GM23338 (cell line): ENCODE results near the gene MYO9A.

Source experiments
- CREB1 ChIP-seq: fragments of 250-450 bp; sonication (Bioruptor Pico); IDR thresholded peaks from 2 replicates; pipeline ENCODE4 v1.5.0; 2020; ENCODE audit warnings: low read depth, mild to moderate bottlenecking, moderate library complexity
- CTCF ChIP-seq, 2 experiments: fragments of 200-600 bp in 1 of 2; sonication (generic) in 1 of 2; conservative IDR thresholded peaks; 2 replicates each; pipeline versions ENCODE4 v1.5.1 to v1.6.1; 2016 to 2017; ENCODE audit warnings: antibody characterized with exemption in 2 of 2, low read depth in 2 of 2, mild to moderate bottlenecking in 2 of 2, moderate library complexity in 1 of 2
- ETS1 ChIP-seq: IDR thresholded peaks from 2 replicates; pipeline ENCODE4 v1.6.1; 2016; ENCODE audit warnings: antibody characterized with exemption
- EZH2 ChIP-seq: fragments of 200-600 bp; sonication (generic); IDR thresholded peaks from one replicate; pipeline ENCODE4 v1.8.0; 2017; ENCODE audit warnings: antibody characterized with exemption, mild to moderate bottlenecking, low read depth; ENCODE audit not compliant: unreplicated experiment
- EZH2phosphoT487 ChIP-seq: fragments of 200-600 bp; sonication (generic); IDR thresholded peaks from one replicate; pipeline ENCODE4 v1.8.1; 2018; ENCODE audit warnings: antibody characterized with exemption; ENCODE audit not compliant: unreplicated experiment
- JUNB ChIP-seq: IDR thresholded peaks from one replicate; pipeline ENCODE4 v1.6.1; 2016; ENCODE audit warnings: antibody characterized with exemption; ENCODE audit not compliant: unreplicated experiment
- POLR2AphosphoS5 ChIP-seq: IDR thresholded peaks from 2 replicates; pipeline ENCODE4 v1.6.1; 2016; ENCODE audit warnings: antibody characterized with exemption, low read depth

DNA sequence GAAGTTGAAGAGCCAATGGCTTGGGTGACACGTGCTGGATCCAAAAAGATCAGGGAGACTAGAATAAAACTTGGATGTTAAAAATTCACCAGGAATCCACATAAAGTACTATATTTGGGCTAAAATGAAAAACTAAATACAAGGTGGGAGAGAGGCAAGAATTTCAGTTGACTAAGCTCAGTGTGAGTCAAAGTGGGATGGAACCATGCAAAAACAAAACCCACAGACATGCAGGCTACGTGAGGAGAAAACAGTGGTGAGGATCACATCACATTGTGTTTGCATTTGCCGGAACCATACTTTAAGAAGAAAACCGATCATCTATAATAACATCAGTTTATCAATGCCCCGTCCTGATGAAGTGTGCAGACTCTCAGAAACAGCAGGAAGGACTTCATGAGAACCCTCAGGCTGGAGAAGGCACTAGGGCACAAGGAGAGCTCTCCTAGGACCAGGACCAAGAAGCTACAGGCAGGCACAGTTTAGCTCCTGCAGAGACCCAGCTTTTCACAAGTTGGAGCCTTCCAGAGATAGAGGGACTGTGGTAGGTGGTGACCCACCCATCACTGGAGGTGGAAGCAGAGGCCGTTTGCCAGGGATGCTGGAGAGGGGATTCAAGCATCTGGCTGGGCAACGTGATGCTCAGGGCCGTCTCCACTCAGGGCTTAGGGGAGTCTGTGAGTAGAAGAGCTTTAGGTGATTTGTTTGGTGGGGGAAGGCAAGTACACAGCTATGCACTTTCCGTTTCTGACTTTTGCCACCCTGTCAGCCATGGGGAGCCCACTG, 336.6 kb downstream of the MYO9A start:
- TF ChIP-seq POLR2AphosphoS5 = no peak
- TF ChIP-seq CTCF (conservative IDR thresholded peaks at IDR 0.05; ENCODE audit: low read depth in 2 of 2) = no peak
- TF ChIP-seq ETS1 = no peak
- TF ChIP-seq CREB1 (CRISPR knock-in tag) = no peak
- no peak for TF ChIP-seq EZH2
- TF ChIP-seq EZH2phosphoT487 = no peak
- TF ChIP-seq JUNB = no peak
